ENCODE measurements around the gene SFTPB.

DNA sequence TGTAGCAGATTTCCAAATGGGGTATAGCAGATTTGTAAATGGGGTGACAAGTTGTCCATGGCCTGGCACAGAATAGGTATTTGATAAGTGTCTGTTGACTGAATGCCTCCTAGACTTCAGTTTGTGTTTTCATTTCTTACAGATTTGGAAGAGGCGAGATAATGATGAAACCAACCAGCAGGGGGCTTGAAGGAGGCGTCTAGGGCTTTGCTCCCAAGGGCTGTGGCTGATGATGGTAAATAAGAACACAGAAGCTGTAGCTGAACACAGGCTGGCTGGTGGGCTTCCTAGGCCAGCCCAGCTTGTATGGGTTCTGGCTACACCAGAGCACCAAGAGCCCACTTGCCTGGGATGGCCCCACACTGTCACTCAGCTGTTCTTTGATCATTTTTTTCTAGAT lies 19.4 kb downstream of the SFTPB start:
- TF ChIP-seq, protein P1, sequence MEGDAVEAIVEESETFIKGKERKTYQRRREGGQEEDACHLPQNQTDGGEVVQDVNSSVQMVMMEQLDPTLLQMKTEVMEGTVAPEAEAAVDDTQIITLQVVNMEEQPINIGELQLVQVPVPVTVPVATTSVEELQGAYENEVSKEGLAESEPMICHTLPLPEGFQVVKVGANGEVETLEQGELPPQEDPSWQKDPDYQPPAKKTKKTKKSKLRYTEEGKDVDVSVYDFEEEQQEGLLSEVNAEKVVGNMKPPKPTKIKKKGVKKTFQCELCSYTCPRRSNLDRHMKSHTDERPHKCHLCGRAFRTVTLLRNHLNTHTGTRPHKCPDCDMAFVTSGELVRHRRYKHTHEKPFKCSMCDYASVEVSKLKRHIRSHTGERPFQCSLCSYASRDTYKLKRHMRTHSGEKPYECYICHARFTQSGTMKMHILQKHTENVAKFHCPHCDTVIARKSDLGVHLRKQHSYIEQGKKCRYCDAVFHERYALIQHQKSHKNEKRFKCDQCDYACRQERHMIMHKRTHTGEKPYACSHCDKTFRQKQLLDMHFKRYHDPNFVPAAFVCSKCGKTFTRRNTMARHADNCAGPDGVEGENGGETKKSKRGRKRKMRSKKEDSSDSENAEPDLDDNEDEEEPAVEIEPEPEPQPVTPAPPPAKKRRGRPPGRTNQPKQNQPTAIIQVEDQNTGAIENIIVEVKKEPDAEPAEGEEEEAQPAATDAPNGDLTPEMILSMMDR (IDR thresholded peaks at IDR 0.05; ENCODE audit: borderline replicate concordance, extremely low read depth, low read length, poor library complexity, severe bottlenecking) = peak; percentile 61
- TF ChIP-seq EZH2 (IDR thresholded peaks at IDR 0.05; ENCODE audit: borderline replicate concordance, low read depth, low read length, severe bottlenecking) = no peak

Data from DND-41 (cell line).